Hematopoietic multipotent progenitor cell treated with erythropoietin and hydrocortisone succinate and interleukin-3 and kit ligand, for 17 days (in vitro differentiated cells): ENCODE results near the gene GPC1.

ENCODE experiments used
- DNase-seq: peaks from one replicate; pipeline ENCODE4 v3.0.0-alpha.2; 2015; ENCODE audit warnings: low spot score

The GPC1 gene

GRCh38 chr2:240499309-240500301 lies 64.1 kb downstream of the GPC1 start:
- no peak for DNase-seq

- DNase-seq = no peak
These were observed 65.3 kb downstream of the GPC1 start for GRCh38 chr2:240500561-240501423.

GRCh38 chr2:240501531-240501991 lies 66.1 kb downstream of the GPC1 start:
- DNase-seq = no peak

- no peak for DNase-seq
These were observed 66.6 kb downstream of the GPC1 start for GRCh38 chr2:240502059-240502429.

GRCh38 chr2:240502430-240503121 lies 67.1 kb downstream of the GPC1 start:
- no peak for DNase-seq

GRCh38 chr2:240503375-240503774 lies 67.9 kb downstream of the GPC1 start:
- DNase-seq = no peak

GRCh38 chr2:240503848-240504247 lies 68.4 kb downstream of the GPC1 start:
- no peak for DNase-seq

GRCh38 chr2:240505910-240506309 lies 70.4 kb downstream of the GPC1 start:
- DNase-seq = no peak

GRCh38 chr2:240506406-240507059 lies 71.1 kb downstream of the GPC1 start:
- no peak for DNase-seq

GRCh38 chr2:240507060-240507777 lies 71.8 kb downstream of the GPC1 start:
- DNase-seq = no peak

GRCh38 chr2:240507778-240508251 lies 72.4 kb downstream of the GPC1 start:
- DNase-seq = no peak

GRCh38 chr2:240508832-240509545 lies 73.5 kb downstream of the GPC1 start:
- no peak for DNase-seq

- DNase-seq = no peak
These were observed 74.4 kb downstream of the GPC1 start for GRCh38 chr2:240509667-240510512.

GRCh38 chr2:240510513-240511210 lies 75.2 kb downstream of the GPC1 start:
- DNase-seq = no peak

- no peak for DNase-seq
These were observed 76.1 kb downstream of the GPC1 start for GRCh38 chr2:240511351-240512108.

GRCh38 chr2:240512109-240512485 lies 76.6 kb downstream of the GPC1 start:
- no peak for DNase-seq

- no peak for DNase-seq
These were observed 77.4 kb downstream of the GPC1 start for GRCh38 chr2:240512666-240513535.
